ENCODE data around the gene SF3B4.
"Not testable (repeated sequence)": the region's sequence is repeated elsewhere in the genome, so short reads cannot be mapped to it uniquely, and the experiment has no call there.

SF3B4 gene, protein sequence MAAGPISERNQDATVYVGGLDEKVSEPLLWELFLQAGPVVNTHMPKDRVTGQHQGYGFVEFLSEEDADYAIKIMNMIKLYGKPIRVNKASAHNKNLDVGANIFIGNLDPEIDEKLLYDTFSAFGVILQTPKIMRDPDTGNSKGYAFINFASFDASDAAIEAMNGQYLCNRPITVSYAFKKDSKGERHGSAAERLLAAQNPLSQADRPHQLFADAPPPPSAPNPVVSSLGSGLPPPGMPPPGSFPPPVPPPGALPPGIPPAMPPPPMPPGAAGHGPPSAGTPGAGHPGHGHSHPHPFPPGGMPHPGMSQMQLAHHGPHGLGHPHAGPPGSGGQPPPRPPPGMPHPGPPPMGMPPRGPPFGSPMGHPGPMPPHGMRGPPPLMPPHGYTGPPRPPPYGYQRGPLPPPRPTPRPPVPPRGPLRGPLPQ

GRCh38 chr1:149927563-149928400, at the start of gene SF3B4:
Gene SF3B4 (minus strand): TSS chr1:149927803. CDS start chr1:149927759, 44 bp downstream.
- peak; percentile 64 to 74 for DNase-seq (ENCODE audit: low read depth in 2 of 2)

GRCh38 chr1:149977345-149977744, 49.7 kb upstream of the SF3B4 start:
- DNase-seq (ENCODE audit: low read depth in 2 of 2), result no peak

DNA sequence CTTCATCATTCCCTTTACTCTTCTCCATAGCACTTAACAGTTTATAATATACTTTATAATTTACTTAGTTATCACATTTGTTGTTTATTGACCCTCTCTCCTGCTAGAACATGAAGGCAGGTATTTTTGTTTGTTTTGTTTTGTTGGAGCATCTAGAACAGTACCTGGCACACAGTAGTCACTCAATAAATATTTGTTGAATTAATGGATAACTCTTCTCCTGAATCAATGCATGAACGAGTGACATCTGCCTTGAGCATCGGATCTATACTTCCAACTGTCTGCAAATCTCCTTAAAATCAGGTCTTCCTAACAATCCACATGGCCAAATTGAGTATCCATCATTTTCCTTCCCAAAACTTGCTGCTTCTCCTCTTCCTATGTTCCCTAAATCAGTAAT, 44.9 kb upstream of the SF3B4 start:
- no peak for DNase-seq (ENCODE audit: low read depth in 2 of 2)

GRCh38 chr1:149967646-149968045, 40.0 kb upstream of the SF3B4 start:
- DNase-seq (ENCODE audit: low read depth in 2 of 2), result no peak

DNA sequence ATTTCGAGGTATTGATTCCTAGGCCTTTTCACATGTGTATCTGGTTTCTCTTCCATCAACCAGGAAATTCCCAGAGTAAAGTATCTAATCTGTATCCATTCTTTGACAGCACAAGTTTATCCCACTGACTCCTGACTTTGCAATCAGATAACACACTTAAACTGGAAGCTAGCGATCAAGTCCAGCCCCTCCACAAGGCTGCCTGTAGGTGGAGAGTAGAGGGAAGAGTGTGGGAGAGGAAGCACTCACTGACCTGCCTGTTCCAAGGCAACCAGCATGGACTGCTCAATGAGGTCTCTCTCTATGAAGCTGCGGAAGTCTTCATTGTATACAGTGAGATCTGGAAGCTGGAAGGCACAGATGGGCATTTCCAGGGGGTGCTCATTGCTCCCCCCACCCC, 39.4 kb upstream of the SF3B4 start:
- DNase-seq (ENCODE audit: low read depth in 2 of 2), result no peak

DNA sequence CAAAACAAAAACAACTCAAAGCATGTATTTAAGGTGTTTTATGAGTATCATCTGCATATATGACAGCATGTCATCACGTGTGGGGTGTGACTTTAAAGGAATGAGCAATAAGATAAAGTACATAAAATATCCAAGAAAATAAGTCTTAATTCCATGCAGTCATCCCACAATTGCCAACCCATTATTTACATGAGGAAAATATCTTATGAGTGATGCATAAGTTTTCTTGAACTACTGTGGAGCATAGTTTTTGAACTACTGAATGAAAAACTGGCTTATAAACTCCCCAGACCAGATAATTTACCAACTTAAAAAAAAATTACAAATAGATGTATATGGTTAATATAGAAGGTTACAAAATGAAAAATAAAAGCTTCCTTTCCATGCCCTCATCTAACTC, 38.8 kb upstream of the SF3B4 start:
- DNase-seq (ENCODE audit: low read depth in 2 of 2), result no peak

- no peak for DNase-seq (ENCODE audit: low read depth in 2 of 2)
These were observed 37.8 kb upstream of the SF3B4 start for GRCh38 chr1:149965440-149965839.

- no peak for DNase-seq (ENCODE audit: low read depth in 2 of 2)
These were observed 35.8 kb upstream of the SF3B4 start for GRCh38 chr1:149963358-149963757.

DNA sequence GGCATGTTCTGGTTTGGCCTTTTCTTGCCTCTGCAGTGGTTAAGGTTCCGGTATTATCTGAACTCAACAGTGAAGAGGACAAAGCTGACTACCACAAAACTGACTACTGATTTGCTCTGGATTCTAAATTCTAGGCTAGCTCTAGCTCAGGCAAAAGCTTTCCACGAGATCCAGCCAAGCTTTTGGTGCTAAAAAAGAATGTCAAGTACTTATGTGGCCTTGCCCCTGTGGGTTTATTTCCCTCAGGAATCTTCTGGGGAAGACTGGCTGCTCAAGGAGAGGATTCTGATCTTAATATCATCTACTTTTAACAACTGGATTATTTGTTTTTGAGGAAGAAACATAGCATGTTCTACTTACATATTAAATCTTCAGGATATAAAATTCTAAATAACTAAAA, 35.1 kb upstream of the SF3B4 start:
- DNase-seq (ENCODE audit: low read depth in 2 of 2), result no peak

DNA sequence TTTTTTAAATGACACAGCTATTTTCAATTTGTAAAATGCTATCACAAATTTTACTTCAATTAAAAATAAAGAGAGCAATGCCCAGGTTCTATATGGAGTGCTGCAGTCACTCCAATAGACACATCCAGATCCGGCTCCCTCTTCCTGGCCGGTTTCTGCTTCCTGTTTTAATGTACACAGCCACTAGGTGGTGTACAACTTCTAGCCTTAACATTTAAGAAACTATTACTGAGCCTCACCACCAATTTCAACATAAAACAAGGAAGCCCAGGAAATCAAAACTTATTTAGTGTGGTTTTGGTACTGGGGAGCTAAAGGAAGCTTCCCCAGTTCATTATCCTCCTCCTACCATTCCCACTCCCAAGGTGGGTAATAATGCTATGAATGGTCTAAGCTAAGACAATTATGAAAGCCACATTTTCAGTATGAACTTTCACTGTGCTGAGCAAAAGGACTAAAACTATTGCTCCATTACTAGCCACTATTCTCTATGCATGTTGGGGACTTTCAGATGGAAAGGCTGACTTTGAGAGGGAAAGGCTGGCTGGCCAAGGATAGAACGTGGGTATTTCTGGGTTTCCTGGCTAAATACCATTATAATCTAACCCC, 34.5 kb upstream of the SF3B4 start:
- DNase-seq (ENCODE audit: low read depth in 2 of 2), result peak; percentile 43 to 55

- DNase-seq (ENCODE audit: low read depth in 2 of 2), result not testable (repeated sequence)
These were observed 29.9 kb upstream of the SF3B4 start for GRCh38 chr1:149957548-149957947.

DNA sequence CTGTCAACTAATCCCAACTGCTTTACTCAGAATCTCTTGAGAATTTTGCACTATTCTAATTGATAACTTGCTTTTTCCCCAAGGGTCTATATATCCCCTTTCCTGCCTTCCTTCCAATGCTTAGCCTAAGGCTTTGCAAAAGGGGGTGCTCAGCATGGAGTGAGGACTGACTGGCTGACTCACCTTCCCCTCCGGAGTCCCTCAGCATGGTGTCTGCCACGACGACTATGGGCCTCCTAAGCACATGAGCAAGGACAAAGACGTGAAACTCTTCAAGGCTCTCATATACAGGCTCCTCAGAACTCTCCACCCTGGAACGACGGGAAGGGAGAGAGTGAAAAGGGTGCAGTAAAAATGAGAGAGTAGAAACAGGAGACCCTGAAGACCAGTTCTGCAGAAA, 22.3 kb upstream of the SF3B4 start:
- no peak for DNase-seq (ENCODE audit: low read depth in 2 of 2)

- DNase-seq (ENCODE audit: low read depth in 2 of 2), result no peak
These were observed 17.6 kb upstream of the SF3B4 start for GRCh38 chr1:149945206-149945605.

GRCh38 chr1:149942885-149943284, 15.3 kb upstream of the SF3B4 start:
- no peak for DNase-seq (ENCODE audit: low read depth in 2 of 2)

GRCh38 chr1:149942207-149942606, 14.6 kb upstream of the SF3B4 start:
- DNase-seq (ENCODE audit: low read depth in 2 of 2), result no peak

GRCh38 chr1:149940427-149940826, 12.8 kb upstream of the SF3B4 start:
- DNase-seq (ENCODE audit: low read depth in 2 of 2), result no peak

- DNase-seq (ENCODE audit: low read depth in 2 of 2), result not testable (repeated sequence)
These were observed 11.0 kb upstream of the SF3B4 start for GRCh38 chr1:149938668-149939003.

DNA sequence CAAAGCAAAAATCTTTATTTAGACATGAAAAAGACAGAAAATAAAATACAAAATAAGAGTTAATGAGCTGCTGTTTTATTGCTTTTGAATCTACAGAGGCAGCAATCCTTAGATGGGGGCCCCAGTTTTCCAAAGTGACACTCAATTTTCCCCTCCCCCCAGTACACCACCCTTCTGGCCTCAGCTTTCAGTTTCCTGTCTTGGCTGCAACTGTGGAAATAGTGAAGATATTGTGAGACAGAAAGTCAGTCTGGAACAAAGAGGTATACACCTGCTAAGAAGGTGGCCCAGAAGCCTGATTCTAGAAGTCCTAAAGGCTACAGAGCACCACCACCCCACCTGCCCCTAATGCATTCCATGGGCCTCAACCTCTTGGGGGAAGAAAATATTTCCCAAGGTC, 10.2 kb upstream of the SF3B4 start:
- no peak for DNase-seq (ENCODE audit: low read depth in 2 of 2)

DNA sequence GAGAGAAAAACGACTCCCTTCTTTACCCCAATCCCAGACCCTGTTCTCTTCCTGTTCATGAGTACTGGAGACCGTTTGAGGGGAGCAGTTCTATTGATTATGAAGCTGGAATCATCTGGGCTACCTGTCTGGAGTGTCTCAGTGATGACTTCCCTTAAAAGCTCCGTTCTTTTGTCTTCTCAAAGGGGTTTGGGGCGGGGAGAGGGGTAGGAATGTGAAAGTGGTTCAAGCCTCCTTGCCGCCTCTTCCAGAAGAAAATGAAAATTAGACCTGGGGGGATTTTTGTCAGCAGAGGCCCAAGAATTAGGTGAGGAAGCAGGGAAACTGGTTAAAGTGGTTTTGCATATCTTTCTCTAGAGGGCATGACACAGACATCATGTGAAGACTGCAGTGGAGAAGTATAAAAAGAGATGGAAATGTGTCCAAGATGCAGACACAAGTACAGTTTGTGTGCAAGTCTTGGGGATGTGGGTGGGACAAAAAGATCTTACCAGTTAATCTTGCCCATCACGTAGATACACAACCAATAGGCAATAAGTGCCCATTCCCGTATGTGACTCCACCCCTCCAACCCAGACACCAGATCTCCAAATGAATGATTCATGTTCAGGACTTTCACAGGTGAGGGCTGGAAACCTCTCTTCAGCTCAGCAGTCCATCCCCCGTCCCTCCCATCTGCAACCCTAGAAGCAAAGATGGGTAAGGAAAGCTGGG, 9.5 kb upstream of the SF3B4 start:
- no peak for DNase-seq (ENCODE audit: low read depth in 2 of 2)

- no peak for DNase-seq (ENCODE audit: low read depth in 2 of 2)
These were observed 8.8 kb upstream of the SF3B4 start, which contains the start of gene MTMR11 for GRCh38 chr1:149936170-149936991. Gene MTMR11 (minus strand): TSS chr1:149936879. CDS start chr1:149936647, 232 bp downstream.

- DNase-seq (ENCODE audit: low read depth in 2 of 2), result no peak
These were observed 6.8 kb upstream of the SF3B4 start for GRCh38 chr1:149934356-149934755.

Measured in fibroblast of skin of left biceps (primary cell).